OCI-LY1 (cell line): ENCODE data around the gene HTR1D.

Experiments
- H2AFZ ChIP-seq: fragments of 200-600 bp; sonication (generic), shearing (Covaris generic); 2 replicates; pipeline ENCODE4 v1.6.0; 2014; ENCODE audit warnings: antibody characterized with exemption, mild to moderate bottlenecking, low read length
- H3F3A ChIP-seq: fragments of 200-600 bp; sonication (generic), shearing (Covaris generic); 2 replicates; pipeline ENCODE4 v1.6.0; 2014; ENCODE audit warnings: mild to moderate bottlenecking, antibody characterized with exemption, low read length, moderate library complexity; ENCODE audit not compliant: insufficient read depth
- H3K27ac ChIP-seq: fragments of 200-600 bp; sonication (generic); 2 replicates; pipeline ENCODE4 v1.5.1; 2014; ENCODE audit warnings: low read length, mixed run types, mild to moderate bottlenecking, low read depth; ENCODE audit not compliant: poor library complexity, severe bottlenecking
- H3K27me3 ChIP-seq: fragments of 200-600 bp; sonication (generic); 2 replicates; pipeline ENCODE4 v1.6.0; 2014; ENCODE audit warnings: antibody characterized with exemption, mild to moderate bottlenecking, low read length, moderate library complexity; ENCODE audit not compliant: insufficient read depth
- H3K36me3 ChIP-seq: fragments of 200-600 bp; sonication (generic); 2 replicates; pipeline ENCODE4 v1.6.1; 2014; ENCODE audit warnings: mild to moderate bottlenecking, antibody characterized with exemption, low read length, moderate library complexity, mixed read lengths; ENCODE audit not compliant: insufficient read depth
- H3K4me1 ChIP-seq: fragments of 200-600 bp; sonication (generic); 2 replicates; pipeline ENCODE4 v1.5.1; 2014; ENCODE audit warnings: mild to moderate bottlenecking, low read length, moderate library complexity; ENCODE audit not compliant: insufficient read depth, severe bottlenecking
- H3K4me2 ChIP-seq: fragments of 200-600 bp; sonication (generic), shearing (Covaris generic); 2 replicates; pipeline ENCODE4 v1.6.1; 2014; ENCODE audit warnings: low read length
- H3K4me3 ChIP-seq: fragments of 200-600 bp; sonication (generic); 2 replicates; pipeline ENCODE4 v1.5.1; 2014; ENCODE audit warnings: low read length, low read depth, mild to moderate bottlenecking, mixed read lengths; ENCODE audit not compliant: poor library complexity, severe bottlenecking
- H3K79me2 ChIP-seq: fragments of 200-600 bp; shearing (Covaris generic); 2 replicates; pipeline ENCODE4 v1.6.1; 2016; ENCODE audit warnings: mixed run types, low read length, mixed read lengths; ENCODE audit not compliant: insufficient read depth
- H3K9ac ChIP-seq: fragments of 200-600 bp; sonication (generic), shearing (Covaris generic); 2 replicates; pipeline ENCODE4 v1.6.1; 2014; ENCODE audit warnings: mild to moderate bottlenecking, low read length, mixed read lengths
- H3K9me2 ChIP-seq: fragments of 200-600 bp; sonication (generic), shearing (Covaris generic); 2 replicates; pipeline ENCODE4 v1.6.1; 2014; ENCODE audit warnings: low read depth, mild to moderate bottlenecking, low read length, mixed read lengths
- H3K9me3 ChIP-seq: fragments of 200-600 bp; shearing (Covaris generic); 2 replicates; pipeline ENCODE4 v1.6.1; 2014; ENCODE audit warnings: low read length, mixed read lengths
- H4K20me1 ChIP-seq: fragments of 200-600 bp; sonication (generic), shearing (Covaris generic); 2 replicates; pipeline ENCODE4 v1.6.0; 2016; ENCODE audit warnings: mild to moderate bottlenecking, low read length; ENCODE audit not compliant: insufficient read depth
- EZH2 ChIP-seq: fragments of 200-600 bp; sonication (generic), shearing (Covaris generic); IDR thresholded peaks from 2 replicates; pipeline ENCODE4 v1.8.0; 2017; ENCODE audit warnings: borderline replicate concordance, mixed run types, mild to moderate bottlenecking, antibody characterized with exemption, low read length, moderate library complexity, mixed read lengths
- TF ChIP-seq, protein P1 (sequence below): fragments of 200-600 bp; sonication (generic), shearing (Covaris generic); IDR thresholded peaks from 2 replicates; pipeline ENCODE4 v1.5.1; 2017; ENCODE audit warnings: mild to moderate bottlenecking, antibody characterized with exemption, low read length, moderate library complexity, mixed read lengths

Gene HTR1D

DNA sequence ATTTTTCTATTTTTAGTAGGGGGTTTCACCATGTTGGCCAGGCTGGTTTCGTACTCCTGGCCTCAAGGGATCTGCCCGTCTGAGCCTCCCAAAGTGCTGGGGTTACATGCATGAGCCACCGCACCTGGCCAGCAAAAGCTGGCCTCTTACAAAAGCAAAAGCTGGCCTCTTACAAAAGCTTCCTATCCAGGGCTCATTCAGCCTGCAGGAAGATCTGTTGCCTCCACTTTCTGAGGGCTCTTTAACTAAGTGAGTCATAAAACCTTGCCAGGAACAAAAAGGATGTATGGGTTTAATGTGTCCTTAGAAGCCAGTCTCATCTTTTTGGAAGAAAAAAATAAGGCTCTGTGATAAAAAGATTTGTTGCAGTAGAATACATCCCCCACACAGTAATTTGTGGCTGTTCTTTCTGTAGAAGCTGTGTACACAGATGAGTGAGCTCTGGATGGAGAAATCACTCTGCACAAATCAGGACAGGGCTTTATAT is 15.0 kb downstream of the HTR1D start:
- 0 out of 2 replicates have a peak, but pooled peaks cover 4% of the 10 kb centered on the region for H3K27me3 ChIP-seq
- H3K4me1 ChIP-seq, result no peaks in the 10 kb centered on the region
- no peaks in the 10 kb centered on the region for H3K9me2 ChIP-seq
- no peaks in the 10 kb centered on the region for H4K20me1 ChIP-seq
- H3K27ac ChIP-seq, result no peak overlapping the region
- no peaks in the 10 kb centered on the region for H3K36me3 ChIP-seq
- TF ChIP-seq, protein P1, sequence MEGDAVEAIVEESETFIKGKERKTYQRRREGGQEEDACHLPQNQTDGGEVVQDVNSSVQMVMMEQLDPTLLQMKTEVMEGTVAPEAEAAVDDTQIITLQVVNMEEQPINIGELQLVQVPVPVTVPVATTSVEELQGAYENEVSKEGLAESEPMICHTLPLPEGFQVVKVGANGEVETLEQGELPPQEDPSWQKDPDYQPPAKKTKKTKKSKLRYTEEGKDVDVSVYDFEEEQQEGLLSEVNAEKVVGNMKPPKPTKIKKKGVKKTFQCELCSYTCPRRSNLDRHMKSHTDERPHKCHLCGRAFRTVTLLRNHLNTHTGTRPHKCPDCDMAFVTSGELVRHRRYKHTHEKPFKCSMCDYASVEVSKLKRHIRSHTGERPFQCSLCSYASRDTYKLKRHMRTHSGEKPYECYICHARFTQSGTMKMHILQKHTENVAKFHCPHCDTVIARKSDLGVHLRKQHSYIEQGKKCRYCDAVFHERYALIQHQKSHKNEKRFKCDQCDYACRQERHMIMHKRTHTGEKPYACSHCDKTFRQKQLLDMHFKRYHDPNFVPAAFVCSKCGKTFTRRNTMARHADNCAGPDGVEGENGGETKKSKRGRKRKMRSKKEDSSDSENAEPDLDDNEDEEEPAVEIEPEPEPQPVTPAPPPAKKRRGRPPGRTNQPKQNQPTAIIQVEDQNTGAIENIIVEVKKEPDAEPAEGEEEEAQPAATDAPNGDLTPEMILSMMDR, result no peak
- no peak for TF ChIP-seq EZH2
- H3K9me3 ChIP-seq, result no peaks in the 10 kb centered on the region
- no peak overlapping the region for H3K4me3 ChIP-seq
- H3F3A ChIP-seq, result no peaks in the 10 kb centered on the region
- no peak overlapping the region for H3K4me2 ChIP-seq
- no peaks in the 10 kb centered on the region for H3K79me2 ChIP-seq
- no peak overlapping the region for H2AFZ ChIP-seq
- H3K9ac ChIP-seq, result no peak overlapping the region

DNA sequence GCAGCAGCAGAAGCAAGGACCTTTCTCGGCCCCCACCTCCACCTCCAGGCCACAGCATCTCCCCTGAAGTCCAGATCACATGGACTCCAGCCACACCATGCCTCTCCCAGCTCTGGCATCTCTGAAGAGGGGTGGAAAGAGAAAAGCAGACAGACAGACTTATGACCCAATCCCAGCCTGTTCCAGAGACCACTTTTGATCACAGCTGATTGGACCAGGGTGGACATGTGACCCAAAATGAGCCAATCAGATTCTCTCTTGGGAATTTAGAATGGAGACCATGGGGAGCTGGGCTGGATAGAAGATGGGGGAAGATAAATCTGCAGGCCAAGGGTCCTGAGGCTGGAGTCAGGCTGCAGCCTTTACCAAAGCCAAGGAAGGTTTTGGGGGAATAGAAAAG is 16.4 kb downstream of the HTR1D start:
- Histone ChIP-seq H3K4me1 (no peaks in the 10 kb centered on the region), H3K79me2 (no peaks in the 10 kb centered on the region), H3K4me2 (no peak overlapping the region), H4K20me1 (no peaks in the 10 kb centered on the region), H3K27ac (no peak overlapping the region), H3K9ac (no peak overlapping the region), H3F3A (no peaks in the 10 kb centered on the region), H3K9me3 (no peaks in the 10 kb centered on the region), H3K36me3 (no peaks in the 10 kb centered on the region), H3K4me3 (no peak overlapping the region), H3K27me3 (0 out of 2 replicates have a peak, but pooled peaks cover 4% of the 10 kb centered on the region), H2AFZ (no peak overlapping the region), H3K9me2 (no peaks in the 10 kb centered on the region)
- no peak for TF ChIP-seq EZH2
- TF ChIP-seq, protein P1, result no peak

GRCh38 chr1:23198373-23198772 is 18.9 kb downstream of the HTR1D start:
- Histone ChIP-seq H3K36me3 (no peaks in the 10 kb centered on the region), H2AFZ (no peak overlapping the region), H3K9ac (no peak overlapping the region), H3K27ac (no peak overlapping the region), H3K4me1 (no peaks in the 10 kb centered on the region), H3K27me3 (peaks cover 6% of the 10 kb centered on the region; the same call in 1 of the 2 replicates), H3K9me3 (no peaks in the 10 kb centered on the region), H3K4me3 (no peak overlapping the region), H3F3A (no peaks in the 10 kb centered on the region), H4K20me1 (no peaks in the 10 kb centered on the region), H3K79me2 (no peaks in the 10 kb centered on the region), H3K4me2 (no peak overlapping the region), H3K9me2 (no peaks in the 10 kb centered on the region)
- TF ChIP-seq EZH2, result no peak
- TF ChIP-seq, protein P1, result no peak
